Measurements from ENCODE around the gene TBC1D23. TPM values are rescaled to one million over a fixed set of nuclear protein-coding genes. Genes with fewer than 3 reads are reported as not detected.

The TBC1D23 gene
- 12.0 to 17.4 TPM (median 14.0 TPM) in 5 replicates for total RNA-seq (2022; extraction: Qiagen RNA extraction; ENCODE audit: low read depth)

GRCh38 chr3:100260685-100261484 is at the start of gene TBC1D23:
Gene TBC1D23 (plus strand): TSS chr3:100260992. CDS start chr3:100261019, 27 bp downstream.

GRCh38 chr3:100334488-100335351 is 73.9 kb downstream of the TBC1D23 start, which contains the start of gene NIT2:
Gene NIT2 (plus strand): TSS chr3:100334757. CDS start chr3:100334792, 35 bp downstream.

Other genes starting within 250 kb of the TBC1D23 start
- gene FILIP1L, start 146.5 kb upstream of the TBC1D23 start, total RNA-seq (2022; extraction: Qiagen RNA extraction; ENCODE audit: low read depth): 0.05 to 0.08 TPM (median 0.07 TPM) in 4 of 5 replicates, not detected in the other
- 75.0 to 96.6 TPM (median 87.2 TPM) in 5 replicates for gene NIT2, start 73.8 kb downstream of the TBC1D23 start, total RNA-seq (2022; extraction: Qiagen RNA extraction; ENCODE audit: low read depth)
- 51.0 to 60.1 TPM (median 55.2 TPM) in 5 replicates for gene TOMM70, start 140.1 kb downstream of the TBC1D23 start, total RNA-seq (2022; extraction: Qiagen RNA extraction; ENCODE audit: low read depth)
- gene LNP1, start 140.5 kb downstream of the TBC1D23 start, total RNA-seq (2022; extraction: Qiagen RNA extraction; ENCODE audit: low read depth): 0.78 to 1.1 TPM (median 0.82 TPM) in 5 replicates
- gene TMEM45A, start 231.6 kb downstream of the TBC1D23 start, total RNA-seq (2022; extraction: Qiagen RNA extraction; ENCODE audit: low read depth): 2.4 to 3.0 TPM (median 2.7 TPM) in 5 replicates

All from A549 treated with DMSO at 1 μM for 4 hours (cell line).